ENCODE data around the gene IRF2BP1. TPM values are rescaled to one million over a fixed set of nuclear protein-coding genes. Genes with fewer than 3 reads are reported as not detected.
A peak's percentile ranks its signal among the peaks of the same experiment; 100 is the strongest.

Gene IRF2BP1
- total and polyA plus RNA-seq, 2 of the 13 experiments (the other 11 are each of a cell fraction or from before 2014, with no cell fraction given) = 4.3 to 14.3 TPM

- TF ChIP-seq MXD1 (CRISPR knock-in tag; IDR thresholded peaks at IDR 0.05) (0 out of 2 replicates have a peak, but pooled peaks have one; percentile 40), SCMH1 (CRISPR knock-in tag; IDR thresholded peaks at IDR 0.05; ENCODE audit: borderline replicate concordance) (no peak), ZBTB14 (CRISPR knock-in tag; IDR thresholded peaks at IDR 0.05) (peak; percentile 58), ZNF263 (CRISPR knock-in tag; IDR thresholded peaks at IDR 0.05) (no peak), KAT8 (CRISPR knock-in tag; IDR thresholded peaks at IDR 0.05) (peak; percentile 64; the same call in 1 of the 2 replicates), GATAD1 (CRISPR knock-in tag; IDR thresholded peaks at IDR 0.05) (peak; percentile 38; the same call in 1 of the 2 replicates), SKIL (CRISPR knock-in tag; IDR thresholded peaks at IDR 0.05; ENCODE audit: borderline replicate concordance) (no peak), RFX3 (CRISPR knock-in tag; IDR thresholded peaks at IDR 0.05) (peak; percentile 80), ZNF776 (CRISPR knock-in tag; IDR thresholded peaks at IDR 0.05) (0 out of 2 replicates have a peak, but pooled peaks have one; percentile 14), SMAD1 (CRISPR knock-in tag; IDR thresholded peaks at IDR 0.05; ENCODE audit: borderline replicate concordance, low read depth) (0 out of 2 replicates have a peak, but pooled peaks have one; percentile 39), PRDM10 (CRISPR knock-in tag; IDR thresholded peaks at IDR 0.05; ENCODE audit: low read depth) (peak; percentile 67; the same call in 1 of the 2 replicates), GLI4 (CRISPR knock-in tag; IDR thresholded peaks at IDR 0.05; ENCODE audit: borderline replicate concordance) (peak; percentile 71; the same call in 1 of the 2 replicates), ZNF468 (CRISPR knock-in tag; IDR thresholded peaks at IDR 0.05) (no peak), NCOR1 (IDR thresholded peaks at IDR 0.05; ENCODE audit: borderline replicate concordance, low read length) (no peak), ZNF225 (CRISPR knock-in tag; IDR thresholded peaks at IDR 0.05) (peak; percentile 44; the same call in 1 of the 2 replicates), ZNF441 (CRISPR knock-in tag; IDR thresholded peaks at IDR 0.05; ENCODE audit: borderline replicate concordance) (no peak), ZNF33B (CRISPR knock-in tag; IDR thresholded peaks at IDR 0.05) (peak; percentile 45; the same call in 1 of the 2 replicates), KMT2A (CRISPR knock-in tag; IDR thresholded peaks at IDR 0.05) (peak; percentile 35; the same call in 1 of the 2 replicates), FOSL2 (CRISPR knock-in tag; IDR thresholded peaks at IDR 0.05) (no peak), ZNF746 (CRISPR knock-in tag; IDR thresholded peaks at IDR 0.05) (no peak; the same call in 1 of the 2 replicates), NFATC3 (CRISPR knock-in tag; IDR thresholded peaks at IDR 0.05) (0 out of 2 replicates have a peak, but pooled peaks have one; percentile 43)
Measured at GRCh38 chr19:45902651-45903625, 17.0 kb upstream of the IRF2BP1 start (continued).

Measured in HepG2 (cell line).